H1 (cell line): ENCODE results near the gene DAPK2. TPM values are rescaled to one million over a fixed set of nuclear protein-coding genes. Genes with fewer than 3 reads are reported as not detected.

ENCODE experiments used
- CTCF ChIA-PET: fragments of 300-600 bp; sonication (Branson Sonifier 250); formaldehyde crosslinking; loops from one replicate; lab custom pipeline; 2021; ENCODE audit not compliant: partially characterized antibody; lab: Charles Lee
- POLR2A ChIA-PET: fragments of 300-600 bp; sonication (Branson Sonifier 250); formaldehyde crosslinking; loops from one replicate; lab custom pipeline; 2021; ENCODE audit warnings: inconsistent platforms; ENCODE audit not compliant: partially characterized antibody; lab: Charles Lee
- DNase-seq, 2 experiments: peaks; one replicate each; pipeline versions ENCODE4 v3.0.0 to v3.0.0-alpha.2; 2010 to 2022; ENCODE audit warnings: low spot score in 2 of 2, low read depth in 1 of 2, mixed read lengths in 1 of 2
- FAIRE-seq: peaks from 2 replicates; lab custom pipeline; 2011; peaks lifted over from hg19 to GRCh38; lab: Jason Lieb, UNC
- H2AFZ ChIP-seq: 2 replicates; pipeline ENCODE4 v1.8.1; 2012; ENCODE audit warnings: low read length, inconsistent platforms
- H2AK5ac ChIP-seq: 2 replicates; pipeline ENCODE4 v1.6.1; 2013; ENCODE audit warnings: low read depth, low read length
- H2BK120ac ChIP-seq: replicated peaks from 2 replicates; pipeline ENCODE3; 2013; ENCODE audit warnings: low read depth, low read length, inconsistent platforms
- H2BK12ac ChIP-seq: 2 replicates; pipeline ENCODE4 v1.6.1; 2013; ENCODE audit warnings: low read depth, low read length
- H2BK15ac ChIP-seq: 2 replicates; pipeline ENCODE4 v1.6.1; 2013; ENCODE audit warnings: low read length
- H2BK20ac ChIP-seq: 2 replicates; pipeline ENCODE4 v1.6.1; 2013; ENCODE audit warnings: low read length
- H2BK5ac ChIP-seq: 2 replicates; pipeline ENCODE4 v1.6.1; 2013; ENCODE audit warnings: low read depth, low read length
- H3K14ac ChIP-seq: 2 replicates; pipeline ENCODE4 v1.6.1; 2013; ENCODE audit warnings: inconsistent platforms; ENCODE audit not compliant: insufficient read length
- H3K18ac ChIP-seq: 2 replicates; pipeline ENCODE4 v1.6.1; 2013; ENCODE audit warnings: low read length; ENCODE audit errors: extremely low read depth
- H3K23ac ChIP-seq: 2 replicates; pipeline ENCODE4 v1.6.1; 2013; ENCODE audit warnings: inconsistent platforms; ENCODE audit not compliant: insufficient read length
- H3K23me2 ChIP-seq: 2 replicates; pipeline ENCODE4 v1.6.1; 2013; ENCODE audit warnings: low read depth, low read length
- H3K27ac ChIP-seq: 2 replicates; pipeline ENCODE4 v1.6.1; 2011; ENCODE audit warnings: low read depth, low read length, inconsistent platforms
- H3K27me3 ChIP-seq, 4 experiments: replicated peaks in 1 of 4; 1 replicate in 1 of 4; 2 replicates in 3 of 4; pipeline versions ENCODE4 v1.6.1 to v1.8.1; 2011 to 2013; ENCODE audit warnings: low read length in 3 of 4, mild to moderate bottlenecking in 3 of 4, inconsistent platforms in 2 of 4, mixed read lengths in 2 of 4, moderate library complexity in 1 of 4; ENCODE audit not compliant: control insufficient read depth in 3 of 4, insufficient read depth in 3 of 4; ENCODE audit errors: extremely low read depth in 1 of 4
- H3K36me3 ChIP-seq, 4 experiments: 2 replicates each; pipeline versions ENCODE4 v1.6.1 to v1.8.1; 2011 to 2013; ENCODE audit warnings: mild to moderate bottlenecking in 4 of 4, low read length in 3 of 4, moderate library complexity in 2 of 4, control low read depth in 1 of 4, inconsistent platforms in 1 of 4; ENCODE audit not compliant: insufficient read depth in 4 of 4, control insufficient read depth in 2 of 4
- H3K4ac ChIP-seq: replicated peaks from 2 replicates; pipeline ENCODE3; 2013; ENCODE audit warnings: low read length, low read depth, mixed read lengths, inconsistent platforms; ENCODE audit not compliant: insufficient read length
- H3K4me1 ChIP-seq, 4 experiments: replicated peaks in 1 of 4; 1 replicate in 1 of 4; 2 replicates in 3 of 4; pipeline versions ENCODE4 v1.6.1 to v1.8.1; 2011 to 2013; ENCODE audit warnings: low read length in 3 of 4, inconsistent platforms in 2 of 4, mixed read lengths in 1 of 4; ENCODE audit not compliant: insufficient read depth in 4 of 4, control insufficient read depth in 3 of 4
- H3K4me2 ChIP-seq, 2 experiments: 2 replicates each; pipeline versions ENCODE4 v1.6.1 to v1.8.1; 2011 to 2013; ENCODE audit warnings: low read depth in 2 of 2, low read length in 2 of 2, control low read depth in 1 of 2, inconsistent platforms in 1 of 2, mild to moderate bottlenecking in 1 of 2; ENCODE audit not compliant: insufficient read depth in 1 of 2
- H3K4me3 ChIP-seq, 4 experiments: fragments of 200-600, 300-600 bp in 1 of 4; sonication (generic), shearing (Covaris generic), sonication (Bioruptor Twin) in 1 of 4; 2 replicates each; pipeline versions ENCODE4 v1.5.1 to v1.8.1; 2011 to 2016; ENCODE audit warnings: low read length in 4 of 4, low read depth in 3 of 4, control low read depth in 2 of 4, inconsistent platforms in 2 of 4, mild to moderate bottlenecking in 2 of 4, mixed read lengths in 1 of 4, moderate library complexity in 1 of 4; ENCODE audit not compliant: insufficient read depth in 2 of 4; ENCODE audit errors: extremely low read depth in 1 of 4
- H3K56ac ChIP-seq: replicated peaks from 2 replicates; pipeline ENCODE3; 2013; ENCODE audit warnings: low read depth, mild to moderate bottlenecking, mixed read lengths, low read length, inconsistent platforms; ENCODE audit not compliant: insufficient read length
- H3K79me1 ChIP-seq: 2 replicates; pipeline ENCODE4 v1.6.1; 2013; ENCODE audit warnings: low read depth, low read length, control low read depth
- H3K79me2 ChIP-seq, 2 experiments: 2 replicates each; pipeline versions ENCODE4 v1.6.1 to v1.8.1; 2012 to 2013; ENCODE audit warnings: low read length in 2 of 2, mild to moderate bottlenecking in 2 of 2, inconsistent platforms in 1 of 2; ENCODE audit not compliant: insufficient read depth in 2 of 2, control insufficient read depth in 1 of 2
- H3K9ac ChIP-seq, 4 experiments: replicated peaks in 1 of 4; 1 replicate in 1 of 4; 2 replicates in 3 of 4; pipeline versions ENCODE4 v1.6.1 to v1.8.1; 2011 to 2013; ENCODE audit warnings: low read depth in 3 of 4, low read length in 3 of 4, control low read depth in 2 of 4, mild to moderate bottlenecking in 2 of 4, moderate library complexity in 2 of 4, inconsistent platforms in 1 of 4; ENCODE audit errors: extremely low read depth in 1 of 4
- H3K9me3 ChIP-seq, 2 experiments: 2 replicates each; pipeline versions ENCODE4 v1.6.1 to v1.8.1; 2012 to 2013; ENCODE audit warnings: mild to moderate bottlenecking in 2 of 2, moderate library complexity in 2 of 2, control low read depth in 1 of 2, inconsistent platforms in 1 of 2, low read depth in 1 of 2, low read length in 1 of 2, mixed read lengths in 1 of 2; ENCODE audit not compliant: insufficient read depth in 2 of 2
- H4K20me1 ChIP-seq, 2 experiments: replicated peaks in 1 of 2; 2 replicates each; pipeline versions ENCODE3 to v1.8.1; 2011 to 2013; ENCODE audit warnings: inconsistent platforms in 2 of 2, low read length in 2 of 2, mild to moderate bottlenecking in 1 of 2; ENCODE audit not compliant: insufficient read depth in 2 of 2, control insufficient read depth in 1 of 2
- H4K5ac ChIP-seq: 2 replicates; pipeline ENCODE4 v1.6.1; 2013; ENCODE audit warnings: low read length, low read depth, mixed read lengths, inconsistent platforms; ENCODE audit not compliant: insufficient read length
- H4K8ac ChIP-seq: 2 replicates; pipeline ENCODE4 v1.8.0; 2013; ENCODE audit warnings: mild to moderate bottlenecking, moderate library complexity, low read length, inconsistent platforms; ENCODE audit not compliant: insufficient read depth; ENCODE audit errors: extremely low read depth
- H4K91ac ChIP-seq: replicated peaks from 2 replicates; pipeline ENCODE3; 2013; ENCODE audit warnings: low read length, mixed read lengths, inconsistent platforms; ENCODE audit not compliant: insufficient read length
- BACH1 ChIP-seq: IDR thresholded peaks from 2 replicates; pipeline ENCODE4 v1.6.1; 2012; ENCODE audit warnings: low read length, improper control_type of control experiment
- CTCF ChIP-seq, 3 experiments: IDR thresholded peaks; 1 replicate in 2 of 3; 2 replicates in 1 of 3; pipeline versions ENCODE4 v1.5.1 to v1.6.1; 2011; ENCODE audit warnings: low read length in 3 of 3, mild to moderate bottlenecking in 3 of 3, inconsistent platforms in 2 of 3, low read depth in 1 of 3, moderate library complexity in 1 of 3; ENCODE audit not compliant: insufficient read depth in 1 of 3; ENCODE audit errors: control extremely low read depth in 1 of 3
- FOSL1 ChIP-seq: IDR thresholded peaks from 2 replicates; pipeline ENCODE4 v1.6.1; 2011; ENCODE audit warnings: mild to moderate bottlenecking, low read depth, low read length, moderate library complexity; ENCODE audit not compliant: insufficient read depth
- GABPA ChIP-seq: IDR thresholded peaks from 2 replicates; pipeline ENCODE4 v1.6.1; 2011; ENCODE audit warnings: mild to moderate bottlenecking, low read length, moderate library complexity, borderline replicate concordance; ENCODE audit not compliant: insufficient read depth
- KDM4A ChIP-seq: IDR thresholded peaks from one replicate; pipeline ENCODE4 v1.7.1; 2012; ENCODE audit warnings: low read depth, mild to moderate bottlenecking, moderate library complexity, low read length, inconsistent platforms; ENCODE audit not compliant: severe bottlenecking
- KDM5A ChIP-seq: fragments of 200-600 bp; IDR thresholded peaks from 2 replicates; pipeline ENCODE4 v1.7.1; 2012; ENCODE audit warnings: mild to moderate bottlenecking, low read length, inconsistent platforms, mixed read lengths
- RFX5 ChIP-seq: IDR thresholded peaks from 2 replicates; pipeline ENCODE4 v1.6.1; 2011; ENCODE audit warnings: low read depth, low read length, improper control_type of control experiment, borderline replicate concordance
- SP4 ChIP-seq: IDR thresholded peaks from 2 replicates; pipeline ENCODE4 v1.6.1; 2012; ENCODE audit warnings: low read length, inconsistent platforms
- SUZ12 ChIP-seq: fragments of 200-600 bp; sonication (generic); IDR thresholded peaks from 2 replicates; pipeline ENCODE4 v1.6.1; 2012; ENCODE audit warnings: mild to moderate bottlenecking, inconsistent platforms, low read length, moderate library complexity, mixed read lengths
- WGBS, 2 experiments: shearing (Covaris generic) in 1 of 2; methylation state at CpG; one replicate each; pipeline versions ENCODE4 v1.1.6 to v1.1.7; 2013 to 2015; ENCODE audit warnings: low lambda C conversion rate in 2 of 2, mixed read lengths in 2 of 2, inconsistent platforms in 1 of 2, low coverage in 1 of 2, missing lambda C conversion rate in 1 of 2; ENCODE audit not compliant: insufficient replicate concordance in 2 of 2, insufficient coverage in 1 of 2, insufficient read length in 1 of 2; ENCODE audit errors: extremely low coverage in 1 of 2, missing lambda C conversion rate in 1 of 2; 5-methylcytosine and 5-hydroxymethylcytosine counted together
- polyA plus RNA-seq, 7 experiments: library from polyadenylated mRNA; depleted of rRNA in 3 of 7; stranded (reverse) in 5 of 7; unstranded in 2 of 7; fragments of >200 nt in 5 of 7; fragments of 200-250 nt in 2 of 7; gene quantifications; 1 replicate in 5 of 7; 2 replicates in 1 of 7; 4 replicates in 1 of 7; pipeline versions ENCODE4 v1.2.1 to v1.2.3, GENCODE V29; 2011 to 2013; ENCODE audit warnings: missing spikeins in 2 of 7, mixed read lengths in 2 of 7
- total RNA-seq: library from RNA; stranded (reverse); fragmentation: NEBNext Ultra II Directional; extraction: Animal tissue kit (Norgen Biotek cat#: 25700); gene quantifications from 2 replicates; pipeline ENCODE4 v1.2.1, GENCODE V29; 2021

DAPK2 gene
- total and polyA plus RNA-seq, 2 of the 8 experiments (the other 6 are each of a cell fraction or from before 2014, with no cell fraction given): 1.8 to 2.9 TPM

DNA sequence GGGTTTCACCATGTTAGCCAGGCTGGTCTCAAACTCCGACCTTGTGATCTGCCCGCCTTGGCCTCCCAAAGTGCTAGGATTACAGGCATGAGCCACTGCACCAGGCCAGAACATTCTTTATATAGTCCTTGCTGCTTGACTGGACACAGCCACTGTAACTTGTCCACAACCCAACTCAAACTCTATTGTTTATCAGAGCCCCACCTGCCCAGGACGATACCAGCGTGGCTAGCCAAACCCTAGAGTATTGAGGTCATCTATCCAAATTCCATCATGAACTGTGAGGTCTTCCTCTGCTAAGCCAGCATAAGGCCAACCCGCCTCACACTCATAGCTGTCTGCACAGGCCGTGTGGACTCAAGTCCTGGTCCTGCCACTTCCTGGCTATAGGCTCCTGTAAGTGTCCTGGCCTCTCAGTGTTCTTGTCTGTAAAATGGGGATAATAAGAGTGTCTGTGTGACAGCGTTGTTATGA, 63.9 kb downstream of the DAPK2 start:
- no peak for DNase-seq
- Histone ChIP-seq H3K18ac (no peak overlapping the region), H3K9me3 (no peaks in the 10 kb centered on the region), H2BK12ac (no peak overlapping the region), H3K14ac (no peak overlapping the region), H2BK5ac (no peak overlapping the region), H3K4me2 (no peak overlapping the region), H2BK15ac (no peak overlapping the region), H4K91ac (no peak overlapping the region), H3K79me1 (no peaks in the 10 kb centered on the region), H3K23ac (no peak overlapping the region), H4K5ac (no peak overlapping the region), H2AFZ (no peak overlapping the region), H2BK20ac (no peak overlapping the region), H3K4me3 (no peak overlapping the region), H3K79me2 (no peaks in the 10 kb centered on the region), H3K23me2 (no peaks in the 10 kb centered on the region), H2AK5ac (no peak overlapping the region), H3K9ac (no peak overlapping the region), H3K4ac (no peak overlapping the region), H3K4me1 (peaks cover 0 to 3% (median 0%) of the 10 kb centered on the region in 4 experiments; a peak in 1 of 7 replicates), H3K56ac (no peak overlapping the region), H2BK120ac (no peak overlapping the region), H3K27me3 (no peaks in the 10 kb centered on the region), H4K20me1 (no peaks in the 10 kb centered on the region), H3K27ac (no peak overlapping the region), H3K36me3 (no peaks in the 10 kb centered on the region), H4K8ac (no peak overlapping the region)
- ChIA-PET POLR2A (no interaction called here), CTCF (interaction anchor here (0.8 to 10.0 kb wide), 24 partner anchors 8 to 372 kb away, joined by 3 to 102 read pairs (median 4); no protein-coding TSS in a partner anchor)
- 82% methylated on average over 7 of the region's 7 CpGs; no CpG with 5 or more reads in 1 of the 2 experiments for WGBS, 2 experiments
- FAIRE-seq: no peak
- TF ChIP-seq BACH1 (no peak), GABPA (no peak), RFX5 (no peak), KDM4A (no peak), KDM5A (no peak), CTCF (IDR thresholded peaks at IDR 0.05; ENCODE audit: control extremely low read depth in 1 of 3, insufficient read depth in 1 of 3, low read depth in 1 of 3, low read length in 3 of 3) (no peak), SP4 (no peak), FOSL1 (no peak), SUZ12 (no peak)
